Left ventricle myocardium inferior (tissue), 1 donor: ENCODE results near the gene AMOTL2. TPM values are rescaled to one million over a fixed set of nuclear protein-coding genes. Genes with fewer than 3 reads are reported as not detected.
A peak's percentile ranks its signal among the peaks of the same experiment; 100 is the strongest.

ENCODE experiments used
- DNase-seq: peaks from one replicate; pipeline ENCODE4 v3.0.0-alpha.2; 2020
- H3K27ac ChIP-seq: fragments of 200-600 bp; replicated peaks from 2 replicates; pipeline ENCODE4 v1.8.0; 2021
- H3K27me3 ChIP-seq: fragments of 200-600 bp; 2 replicates; pipeline ENCODE4 v1.8.0; 2021; ENCODE audit warnings: low read depth
- H3K36me3 ChIP-seq: fragments of 200-600 bp; 2 replicates; pipeline ENCODE4 v1.8.0; 2021
- H3K4me1 ChIP-seq: fragments of 200-600 bp; 2 replicates; pipeline ENCODE4 v1.8.0; 2021
- H3K4me3 ChIP-seq: fragments of 200-600 bp; 2 replicates; pipeline ENCODE4 v1.8.0; 2021; ENCODE audit warnings: mild to moderate bottlenecking, moderate library complexity
- H3K9me3 ChIP-seq: fragments of 200-600 bp; replicated peaks from 2 replicates; pipeline ENCODE4 v1.8.0; 2021
- intact Hi-C: fragments of 100-400 bp; cut with micrococcal nuclease; formaldehyde crosslinking; loops from one replicate; pipeline ENCODE4 v1.11.0; 2022
- total RNA-seq: library from RNA; stranded (reverse); fragmentation: NEBNext Ultra II Directional; extraction: Animal tissue kit (Norgen Biotek cat#: 25700); gene quantifications from one replicate; pipeline ENCODE4 v1.2.1, GENCODE V29; 2021
- TF ChIP-seq, protein P1 (sequence below): fragments of 200-600 bp; IDR thresholded peaks from 2 replicates; pipeline ENCODE4 v1.8.0; 2021; ENCODE audit warnings: antibody characterized with exemption, mild to moderate bottlenecking, borderline replicate concordance
- donor health status: DM: no; HTN: yes; CAD: no; lungs with severe emphysema.

Gene AMOTL2
- total RNA-seq, 1 donor from 2014 or later: 44.4 TPM

DNA sequence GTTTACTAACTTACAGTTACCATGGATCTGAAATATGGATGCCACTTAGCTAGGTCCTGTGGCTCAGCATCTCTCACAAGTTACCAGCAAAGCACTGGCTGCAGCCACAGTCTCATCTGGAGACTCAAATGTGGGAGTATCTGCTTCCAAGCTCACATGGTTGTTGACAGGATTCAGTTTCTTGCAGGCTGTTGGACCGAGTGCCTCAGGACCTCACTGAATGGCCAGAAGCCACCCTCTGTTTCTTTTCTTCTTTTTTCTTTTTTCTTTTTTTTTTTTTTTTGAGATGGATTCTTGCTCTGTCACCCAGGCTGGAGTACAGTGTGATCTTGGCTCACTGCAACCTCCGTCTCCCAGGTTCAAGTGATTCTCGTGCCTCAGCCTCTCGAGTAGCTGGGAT lies 20.1 kb upstream of the AMOTL2 start:
- H3K27me3 ChIP-seq: no peaks in the 10 kb centered on the region
- DNase-seq: no peak
- H3K4me3 ChIP-seq: no peak overlapping the region
- H3K36me3 ChIP-seq: no peaks in the 10 kb centered on the region
- TF ChIP-seq, protein P1, sequence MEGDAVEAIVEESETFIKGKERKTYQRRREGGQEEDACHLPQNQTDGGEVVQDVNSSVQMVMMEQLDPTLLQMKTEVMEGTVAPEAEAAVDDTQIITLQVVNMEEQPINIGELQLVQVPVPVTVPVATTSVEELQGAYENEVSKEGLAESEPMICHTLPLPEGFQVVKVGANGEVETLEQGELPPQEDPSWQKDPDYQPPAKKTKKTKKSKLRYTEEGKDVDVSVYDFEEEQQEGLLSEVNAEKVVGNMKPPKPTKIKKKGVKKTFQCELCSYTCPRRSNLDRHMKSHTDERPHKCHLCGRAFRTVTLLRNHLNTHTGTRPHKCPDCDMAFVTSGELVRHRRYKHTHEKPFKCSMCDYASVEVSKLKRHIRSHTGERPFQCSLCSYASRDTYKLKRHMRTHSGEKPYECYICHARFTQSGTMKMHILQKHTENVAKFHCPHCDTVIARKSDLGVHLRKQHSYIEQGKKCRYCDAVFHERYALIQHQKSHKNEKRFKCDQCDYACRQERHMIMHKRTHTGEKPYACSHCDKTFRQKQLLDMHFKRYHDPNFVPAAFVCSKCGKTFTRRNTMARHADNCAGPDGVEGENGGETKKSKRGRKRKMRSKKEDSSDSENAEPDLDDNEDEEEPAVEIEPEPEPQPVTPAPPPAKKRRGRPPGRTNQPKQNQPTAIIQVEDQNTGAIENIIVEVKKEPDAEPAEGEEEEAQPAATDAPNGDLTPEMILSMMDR: no peak
- intact Hi-C loops: no loop called here
- peak overlapping the region; percentile 58 for H3K27ac ChIP-seq
- H3K9me3 ChIP-seq: no peaks in the 10 kb centered on the region
- H3K4me1 ChIP-seq: peaks cover 48% of the 10 kb centered on the region

GRCh38 chr3:134393074-134393473 lies 18.8 kb upstream of the AMOTL2 start:
- H3K27me3 ChIP-seq: no peaks in the 10 kb centered on the region
- TF ChIP-seq, protein P1: no peak
- H3K27ac ChIP-seq: peak overlapping the region; percentile 58
- peaks cover 48% of the 10 kb centered on the region for H3K4me1 ChIP-seq
- intact Hi-C loops: no loop called here
- H3K36me3 ChIP-seq: no peaks in the 10 kb centered on the region
- DNase-seq: no peak
- H3K4me3 ChIP-seq: no peak overlapping the region
- no peaks in the 10 kb centered on the region for H3K9me3 ChIP-seq

- Histone ChIP-seq H3K4me3 (no peak overlapping the region), H3K4me1 (peaks cover 48% of the 10 kb centered on the region), H3K9me3 (no peaks in the 10 kb centered on the region), H3K27ac (peak overlapping the region; percentile 58), H3K27me3 (no peaks in the 10 kb centered on the region), H3K36me3 (no peaks in the 10 kb centered on the region)
- intact Hi-C loops: no loop called here
- TF ChIP-seq, protein P1: no peak
- DNase-seq: no peak
Observed at GRCh38 chr3:134392336-134392983, 18.2 kb upstream of the AMOTL2 start.

GRCh38 chr3:134389865-134390264 lies 15.6 kb upstream of the AMOTL2 start:
- Histone ChIP-seq H3K4me3 (no peak overlapping the region), H3K9me3 (no peaks in the 10 kb centered on the region), H3K36me3 (no peaks in the 10 kb centered on the region), H3K27ac (no peak overlapping the region), H3K4me1 (peaks cover 30% of the 10 kb centered on the region), H3K27me3 (no peaks in the 10 kb centered on the region)
- TF ChIP-seq, protein P1: no peak
- DNase-seq: no peak
- intact Hi-C loops: no loop called here

- no peaks in the 10 kb centered on the region for H3K27me3 ChIP-seq
- no peak overlapping the region for H3K27ac ChIP-seq
- H3K4me3 ChIP-seq: no peak overlapping the region
- peaks cover 22% of the 10 kb centered on the region for H3K4me1 ChIP-seq
- no peaks in the 10 kb centered on the region for H3K36me3 ChIP-seq
- DNase-seq: no peak
- H3K9me3 ChIP-seq: no peaks in the 10 kb centered on the region
- TF ChIP-seq, protein P1: no peak
- intact Hi-C loops: no loop called here
Observed at GRCh38 chr3:134388788-134389485, 14.7 kb upstream of the AMOTL2 start.
